ENCODE results near the gene RAB40A.

The RAB40A gene

DNA sequence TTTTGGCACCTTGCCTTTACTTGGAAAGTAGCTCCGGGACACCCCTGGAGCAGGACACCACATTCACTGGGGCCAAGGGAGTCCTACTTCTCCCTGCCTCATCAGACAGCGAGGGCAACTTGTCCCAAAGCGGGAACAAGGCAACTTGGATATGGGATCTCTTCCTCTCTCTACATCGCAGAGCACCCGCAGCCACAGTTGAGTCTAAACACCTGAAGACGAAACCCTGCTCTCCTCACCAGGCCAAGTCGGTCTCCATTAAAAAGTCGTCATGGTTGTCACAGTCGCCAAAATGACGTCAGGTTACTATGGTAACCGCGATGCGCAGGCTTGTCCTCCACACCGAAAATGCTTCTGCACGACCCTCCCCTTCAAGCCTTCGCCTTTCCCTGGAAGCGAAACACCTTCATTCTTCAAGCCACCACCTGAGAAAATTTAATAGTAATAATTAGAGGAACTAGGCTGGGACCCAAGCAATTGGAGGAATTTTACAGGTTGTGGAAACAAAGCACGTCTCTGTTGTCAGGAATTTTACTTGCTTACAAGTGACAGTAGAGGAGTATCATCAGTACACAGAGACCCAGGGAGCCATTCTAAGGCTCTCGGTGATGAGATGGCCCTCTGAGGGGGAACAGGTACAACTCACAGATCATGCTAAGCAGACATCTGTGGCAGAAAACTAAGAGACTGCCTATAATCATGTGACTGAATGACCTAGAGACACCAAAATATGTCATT, 35.6 kb upstream of the RAB40A start:
- H3F3A ChIP-seq (ENCODE audit: control insufficient read depth, insufficient read depth): no peaks in the 10 kb centered on the region
- peaks cover 7% of the 10 kb centered on the region; the same call in 1 of the 2 replicates for H3K4me1 ChIP-seq (ENCODE audit: control insufficient read depth, low read length)
- H3K9me2 ChIP-seq (replicated peaks; ENCODE audit: control insufficient read depth, low read length): no peaks in the 10 kb centered on the region
- peak overlapping the region; percentile 74 for H3K4me2 ChIP-seq (ENCODE audit: low read length)
- no peaks in the 10 kb centered on the region for H3K79me2 ChIP-seq (ENCODE audit: control insufficient read depth, low read length)
- no peaks in the 10 kb centered on the region for H3K27me3 ChIP-seq (ENCODE audit: control insufficient read depth, low read length)
- no peaks in the 10 kb centered on the region for H3K36me3 ChIP-seq (ENCODE audit: control insufficient read depth, low read length)
- H3K27ac ChIP-seq (ENCODE audit: low read depth, low read length): no peak overlapping the region
- H3K4me3 ChIP-seq (ENCODE audit: low read length): peak overlapping the region; percentile 87
- H4K20me1 ChIP-seq (ENCODE audit: control insufficient read depth, insufficient read depth, low read depth, low read length): no peaks in the 10 kb centered on the region
- TF ChIP-seq, protein P1, sequence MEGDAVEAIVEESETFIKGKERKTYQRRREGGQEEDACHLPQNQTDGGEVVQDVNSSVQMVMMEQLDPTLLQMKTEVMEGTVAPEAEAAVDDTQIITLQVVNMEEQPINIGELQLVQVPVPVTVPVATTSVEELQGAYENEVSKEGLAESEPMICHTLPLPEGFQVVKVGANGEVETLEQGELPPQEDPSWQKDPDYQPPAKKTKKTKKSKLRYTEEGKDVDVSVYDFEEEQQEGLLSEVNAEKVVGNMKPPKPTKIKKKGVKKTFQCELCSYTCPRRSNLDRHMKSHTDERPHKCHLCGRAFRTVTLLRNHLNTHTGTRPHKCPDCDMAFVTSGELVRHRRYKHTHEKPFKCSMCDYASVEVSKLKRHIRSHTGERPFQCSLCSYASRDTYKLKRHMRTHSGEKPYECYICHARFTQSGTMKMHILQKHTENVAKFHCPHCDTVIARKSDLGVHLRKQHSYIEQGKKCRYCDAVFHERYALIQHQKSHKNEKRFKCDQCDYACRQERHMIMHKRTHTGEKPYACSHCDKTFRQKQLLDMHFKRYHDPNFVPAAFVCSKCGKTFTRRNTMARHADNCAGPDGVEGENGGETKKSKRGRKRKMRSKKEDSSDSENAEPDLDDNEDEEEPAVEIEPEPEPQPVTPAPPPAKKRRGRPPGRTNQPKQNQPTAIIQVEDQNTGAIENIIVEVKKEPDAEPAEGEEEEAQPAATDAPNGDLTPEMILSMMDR (IDR thresholded peaks at IDR 0.05; ENCODE audit: low read depth, low read length, poor library complexity, severe bottlenecking): no peak
- TF ChIP-seq EZH2phosphoT487 (IDR thresholded peaks at IDR 0.05; ENCODE audit: borderline replicate concordance, low read length): no peak
- no peaks in the 10 kb centered on the region for H3K9me3 ChIP-seq (ENCODE audit: control insufficient read depth, insufficient read depth, low read length)

DNA sequence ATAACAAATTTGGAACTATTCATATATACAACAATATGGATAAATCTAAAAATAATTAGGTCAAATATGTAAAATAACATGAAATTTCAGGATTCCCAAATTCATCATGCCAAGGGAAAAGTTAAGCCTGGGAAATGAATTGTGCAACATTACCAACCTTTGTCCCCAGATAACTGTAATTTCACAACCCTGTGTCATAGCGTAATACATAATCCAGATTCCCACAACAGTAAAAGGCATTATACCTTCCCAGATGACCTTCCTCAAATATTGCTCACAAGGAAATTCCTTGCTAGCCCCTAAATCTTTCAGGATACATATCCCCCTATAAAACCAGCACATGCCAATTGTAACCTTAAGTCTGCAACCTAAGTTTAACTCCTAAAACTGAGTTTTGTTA, 32.9 kb upstream of the RAB40A start:
- H3K4me3 ChIP-seq (ENCODE audit: low read length): no peak overlapping the region
- no peaks in the 10 kb centered on the region for H3K9me2 ChIP-seq (replicated peaks; ENCODE audit: control insufficient read depth, low read length)
- no peak overlapping the region for H3K27ac ChIP-seq (ENCODE audit: low read depth, low read length)
- H3K9me3 ChIP-seq (ENCODE audit: control insufficient read depth, insufficient read depth, low read length): no peaks in the 10 kb centered on the region
- H3F3A ChIP-seq (ENCODE audit: control insufficient read depth, insufficient read depth): no peaks in the 10 kb centered on the region
- H3K4me1 ChIP-seq (ENCODE audit: control insufficient read depth, low read length): peaks cover 7% of the 10 kb centered on the region; the same call in 1 of the 2 replicates
- H3K79me2 ChIP-seq (ENCODE audit: control insufficient read depth, low read length): no peaks in the 10 kb centered on the region
- H3K27me3 ChIP-seq (ENCODE audit: control insufficient read depth, low read length): no peaks in the 10 kb centered on the region
- TF ChIP-seq, protein P1 (IDR thresholded peaks at IDR 0.05; ENCODE audit: low read depth, low read length, poor library complexity, severe bottlenecking): no peak
- TF ChIP-seq EZH2phosphoT487 (IDR thresholded peaks at IDR 0.05; ENCODE audit: borderline replicate concordance, low read length): no peak
- H3K4me2 ChIP-seq (ENCODE audit: low read length): no peak overlapping the region
- no peaks in the 10 kb centered on the region for H4K20me1 ChIP-seq (ENCODE audit: control insufficient read depth, insufficient read depth, low read depth, low read length)
- H3K36me3 ChIP-seq (ENCODE audit: control insufficient read depth, low read length): no peaks in the 10 kb centered on the region

DNA sequence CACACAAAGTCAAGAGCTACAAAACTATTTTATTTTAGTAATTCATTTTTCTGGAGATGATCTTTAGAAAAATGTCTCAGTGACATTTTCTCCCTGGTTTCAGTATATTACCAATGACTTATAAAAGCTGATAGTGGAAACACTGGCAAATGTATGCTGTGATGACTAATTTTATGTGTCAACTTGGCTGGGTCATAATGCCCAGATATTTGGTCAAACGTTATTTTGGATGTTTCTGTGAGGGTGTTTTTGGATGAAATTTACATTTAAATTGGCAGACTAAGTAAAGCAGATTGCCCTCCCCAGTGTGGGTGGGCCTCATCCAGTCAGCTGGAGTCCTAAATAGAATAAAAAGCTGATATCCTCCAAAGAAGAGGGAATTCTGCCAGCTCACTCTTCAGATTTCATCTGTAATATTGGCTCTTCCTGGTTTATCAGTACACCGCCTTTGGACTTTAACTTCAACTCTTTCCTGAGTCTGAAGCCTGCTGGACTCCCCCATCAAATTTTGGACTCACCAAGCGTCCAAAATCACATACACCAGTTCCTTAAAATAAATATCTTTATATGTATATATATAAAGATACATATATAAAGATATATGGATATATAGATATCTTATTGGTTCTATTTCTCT, 31.2 kb upstream of the RAB40A start:
- no peaks in the 10 kb centered on the region for H4K20me1 ChIP-seq (ENCODE audit: control insufficient read depth, insufficient read depth, low read depth, low read length)
- H3K4me2 ChIP-seq (ENCODE audit: low read length): no peak overlapping the region
- no peak overlapping the region for H3K27ac ChIP-seq (ENCODE audit: low read depth, low read length)
- TF ChIP-seq, protein P1 (IDR thresholded peaks at IDR 0.05; ENCODE audit: low read depth, low read length, poor library complexity, severe bottlenecking): no peak
- no peak for TF ChIP-seq EZH2phosphoT487 (IDR thresholded peaks at IDR 0.05; ENCODE audit: borderline replicate concordance, low read length)
- H3K9me2 ChIP-seq (replicated peaks; ENCODE audit: control insufficient read depth, low read length): no peaks in the 10 kb centered on the region
- H3F3A ChIP-seq (ENCODE audit: control insufficient read depth, insufficient read depth): no peaks in the 10 kb centered on the region
- H3K79me2 ChIP-seq (ENCODE audit: control insufficient read depth, low read length): no peaks in the 10 kb centered on the region
- H3K4me1 ChIP-seq (ENCODE audit: control insufficient read depth, low read length): peaks cover 7% of the 10 kb centered on the region; the same call in 1 of the 2 replicates
- H3K9me3 ChIP-seq (ENCODE audit: control insufficient read depth, insufficient read depth, low read length): no peaks in the 10 kb centered on the region
- H3K36me3 ChIP-seq (ENCODE audit: control insufficient read depth, low read length): no peaks in the 10 kb centered on the region
- H3K27me3 ChIP-seq (ENCODE audit: control insufficient read depth, low read length): no peaks in the 10 kb centered on the region
- H3K4me3 ChIP-seq (ENCODE audit: low read length): no peak overlapping the region
